Measurements from ENCODE around the gene GALNT8. TPM values are rescaled to one million over a fixed set of nuclear protein-coding genes. Genes with fewer than 3 reads are reported as not detected.

Gene GALNT8
- total and polyA plus RNA-seq, 9 of the 15 experiments (the other 6 are each of a cell fraction or from before 2014, with no cell fraction given) = 0.11 to 0.23 (median 0.21) TPM; not detected in 6

GRCh38 chr12:4807116-4807783 is 87.0 kb downstream of the GALNT8 start:
- H3K79me2 ChIP-seq (ENCODE audit: control insufficient read depth, insufficient read depth, low read length) = no peaks in the 10 kb centered on the region
- ATAC-seq (no peak), DNase-seq (ENCODE audit: extremely low read depth in 1 of 4, low spot score in 3 of 4) (no peak), FAIRE-seq (no peak)
- H3K36me3 ChIP-seq (ENCODE audit: control insufficient read depth, insufficient read depth, low read length) = no peaks in the 10 kb centered on the region
- BruUV-seq (replicated peaks) = no TSS peak
- intact Hi-C loops (cut with micrococcal nuclease) (no loop called here), in situ Hi-C loops (cut with MboI) (no loop called here)
- no peak overlapping the region for H2AFZ ChIP-seq (ENCODE audit: low read depth, low read length)
- no peak overlapping the region for H3K4me2 ChIP-seq (ENCODE audit: insufficient read depth, low read length)
- TF ChIP-seq, protein P1, sequence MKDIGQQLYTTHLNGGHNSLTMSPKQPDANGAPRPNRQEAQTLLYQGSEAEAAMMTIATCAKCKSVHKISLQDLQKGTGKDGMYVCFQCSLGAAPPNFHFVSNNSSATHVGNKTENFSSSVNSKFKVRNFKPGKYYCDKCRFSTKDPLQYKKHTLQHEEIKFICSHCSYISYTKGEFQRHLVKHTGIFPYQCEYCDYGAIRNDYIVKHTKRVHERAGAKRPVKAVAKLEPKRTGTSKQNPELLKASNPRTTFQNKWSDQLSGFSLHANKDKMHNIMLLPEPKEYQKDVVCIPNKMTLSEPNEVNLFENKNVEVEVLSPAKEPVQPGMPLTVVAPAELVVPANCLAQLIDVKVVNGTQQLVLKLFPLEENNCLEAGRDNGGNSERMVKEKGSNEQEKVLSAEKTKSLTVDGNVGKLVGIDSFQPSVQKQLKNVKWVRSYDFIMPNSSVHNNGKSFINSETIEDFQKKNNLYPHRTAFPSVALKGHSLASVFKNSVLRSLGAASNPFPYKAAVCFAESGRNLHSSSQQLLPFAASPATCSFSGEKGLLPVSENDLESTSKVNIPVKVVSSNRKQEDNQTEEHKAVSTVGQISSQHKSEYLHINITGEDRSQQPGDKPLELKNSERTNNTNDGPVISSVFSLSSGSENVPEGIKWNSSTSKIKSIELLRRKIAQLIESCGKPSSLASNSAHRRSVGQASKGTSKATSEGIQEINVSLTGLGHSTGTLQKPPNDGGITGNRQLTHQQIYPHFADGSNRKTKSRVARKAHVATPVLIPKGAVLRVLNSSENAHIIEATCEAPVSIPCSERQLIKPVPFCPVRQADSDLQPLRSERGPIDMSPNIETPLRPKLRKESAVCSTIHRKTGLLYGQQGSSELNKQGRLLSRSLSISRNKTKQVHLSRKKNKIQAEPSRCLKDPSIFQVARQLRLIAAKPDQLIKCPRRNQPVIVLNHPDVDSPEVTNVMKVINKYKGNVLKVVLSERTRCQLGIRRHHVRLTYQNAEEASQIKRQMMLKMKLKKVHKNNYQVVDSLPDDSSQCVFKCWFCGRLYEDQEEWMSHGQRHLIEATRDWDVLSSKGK (CRISPR knock-in tag; IDR thresholded peaks at IDR 0.05) = no peak
- no peak for TF ChIP-seq ZNF224 (CRISPR knock-in tag; IDR thresholded peaks at IDR 0.05)
- no peak for TF ChIP-seq CREB3 (tag; conservative IDR thresholded peaks at IDR 0.05; ENCODE audit: low read depth)
- TF ChIP-seq PCBP1 (IDR thresholded peaks at IDR 0.05; ENCODE audit: low read depth, low read length, poor library complexity, severe bottlenecking) = no peak
- TF ChIP-seq SIX5 (IDR thresholded peaks at IDR 0.05; ENCODE audit: borderline replicate concordance in 1 of 2, insufficient read depth in 1 of 2, low read depth in 1 of 2, low read length in 2 of 2) = no peak
- no peak for TF ChIP-seq ETV1 (tag; conservative IDR thresholded peaks at IDR 0.05; ENCODE audit: low read depth)
- TF ChIP-seq MAX (CRISPR knock-in tag; IDR thresholded peaks at IDR 0.05) = no peak
- H4K20me1 ChIP-seq (replicated peaks; ENCODE audit: control insufficient read depth, insufficient read depth, low read length) = no peaks in the 10 kb centered on the region
- no peaks in the 10 kb centered on the region for H3K9me3 ChIP-seq (replicated peaks; ENCODE audit: control insufficient read depth, insufficient read depth, low read depth, low read length)
- ChIA-PET CTCF (ENCODE audit: low intra/inter-chr PET ratio) (no interaction called here), POLR2A (no interaction called here)
- H3K27ac ChIP-seq (ENCODE audit: extremely low read depth, low read depth, low read length) = no peak overlapping the region
- no peak overlapping the region for H3K9ac ChIP-seq (ENCODE audit: insufficient read depth in 1 of 2, low read depth in 2 of 2, low read length in 2 of 2)
- 0% methylated on average over 6 of the region's 6 CpGs for WGBS (ENCODE audit: insufficient coverage, low coverage, missing lambda C conversion rate)
- no peaks in the 10 kb centered on the region for H3K4me1 ChIP-seq (replicated peaks in 1 of 2; ENCODE audit: control insufficient read depth in 2 of 2, insufficient read depth in 2 of 2, low read length in 2 of 2)
- H3K27me3 ChIP-seq (ENCODE audit: control insufficient read depth in 2 of 2, insufficient read depth in 2 of 2, low read length in 2 of 2) = peaks cover 0 to 4% of the 10 kb centered on the region in 2 experiments; a peak in 1 of 5 replicates
- no peaks in the 10 kb centered on the region for H3K9me1 ChIP-seq (ENCODE audit: control insufficient read depth, insufficient read depth, low read length)
- no peak overlapping the region for H3K4me3 ChIP-seq

Data from K562 (cell line).